Kidney glomerular epithelial cell (primary cell): ENCODE results near the gene SYNM.

Experiments used
- DNase-seq: peaks from one replicate; lab custom pipeline; 2025; lab: John Stamatoyannopoulos, UW

The SYNM gene

DNA sequence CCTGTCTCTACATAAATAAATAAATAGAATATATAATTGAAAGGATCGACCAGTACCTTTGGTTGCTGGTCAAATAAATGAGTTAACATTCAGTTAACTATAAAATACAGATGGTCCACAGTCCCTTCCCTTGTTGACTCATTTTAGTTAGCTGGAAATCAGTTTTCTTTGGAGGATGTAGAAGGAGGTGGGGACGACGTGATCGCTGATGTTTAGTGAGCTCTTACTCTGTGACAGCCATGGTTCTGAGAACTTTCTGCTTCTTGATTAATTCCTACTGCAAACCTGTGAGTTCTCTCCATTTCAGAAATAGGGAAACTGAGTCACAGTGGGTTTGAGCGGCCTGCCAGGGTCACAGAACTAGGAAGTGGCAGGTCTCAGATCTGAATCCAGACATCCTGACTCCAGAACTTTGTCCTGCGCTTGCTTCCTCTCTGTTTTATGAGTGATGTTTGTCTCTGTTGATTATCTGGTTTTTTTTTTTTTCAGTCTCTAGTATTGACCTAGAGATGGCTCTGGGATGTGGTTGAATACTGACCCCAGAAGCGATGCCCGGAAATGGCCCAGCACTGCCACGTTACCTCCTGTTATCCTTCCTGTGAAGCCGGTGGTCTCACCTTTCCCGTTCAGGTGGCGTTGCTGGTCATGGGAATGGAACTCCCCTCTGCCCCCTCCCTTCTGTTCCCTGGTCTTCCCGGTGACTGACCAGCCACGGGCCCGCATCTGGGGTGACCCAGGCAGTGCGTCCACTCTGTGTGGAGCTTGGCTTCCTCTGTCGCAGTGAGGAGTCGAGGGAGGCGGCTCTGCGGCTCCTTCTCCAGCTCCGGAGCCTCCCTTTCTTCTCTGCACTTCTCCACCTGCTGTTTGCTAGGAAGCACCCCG, 18.2 kb downstream of the SYNM start:
- no peak for DNase-seq

DNA sequence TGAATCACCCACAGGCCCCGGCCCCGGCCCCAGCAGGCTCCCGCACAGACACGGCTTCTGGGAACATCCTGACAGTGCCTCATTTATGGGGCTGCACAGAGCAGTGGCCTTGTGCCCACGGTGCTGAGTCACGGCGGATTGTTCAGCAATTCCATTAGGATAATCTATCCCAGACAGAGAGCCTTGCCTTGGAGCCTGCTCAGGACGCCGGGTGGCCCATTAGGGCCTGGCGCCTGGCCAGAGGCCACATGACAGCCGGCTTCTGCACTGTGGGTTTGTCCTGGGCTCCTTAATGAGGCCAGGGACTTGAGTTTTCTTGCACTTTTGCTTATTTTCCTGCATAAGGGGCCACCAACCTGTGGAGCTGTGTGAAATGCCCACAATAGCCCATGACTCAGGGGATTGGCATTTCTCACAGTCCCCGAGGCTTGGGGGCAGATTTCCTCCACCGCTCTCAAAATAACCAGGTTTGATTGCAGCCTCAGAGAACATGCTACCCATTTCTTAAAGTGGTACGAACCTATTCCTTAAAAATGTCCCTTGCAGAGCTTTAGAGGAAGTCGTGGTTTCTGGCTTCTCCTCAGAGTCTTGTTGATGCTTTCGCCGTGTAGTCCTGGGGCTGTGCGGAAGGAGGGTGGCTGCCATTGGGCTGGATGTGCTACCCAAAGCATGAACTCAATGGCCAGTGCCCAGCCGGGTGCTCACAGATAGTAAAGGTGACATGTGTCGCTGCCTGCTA, 19.0 kb downstream of the SYNM start:
- DNase-seq: peak; percentile 97

DNA sequence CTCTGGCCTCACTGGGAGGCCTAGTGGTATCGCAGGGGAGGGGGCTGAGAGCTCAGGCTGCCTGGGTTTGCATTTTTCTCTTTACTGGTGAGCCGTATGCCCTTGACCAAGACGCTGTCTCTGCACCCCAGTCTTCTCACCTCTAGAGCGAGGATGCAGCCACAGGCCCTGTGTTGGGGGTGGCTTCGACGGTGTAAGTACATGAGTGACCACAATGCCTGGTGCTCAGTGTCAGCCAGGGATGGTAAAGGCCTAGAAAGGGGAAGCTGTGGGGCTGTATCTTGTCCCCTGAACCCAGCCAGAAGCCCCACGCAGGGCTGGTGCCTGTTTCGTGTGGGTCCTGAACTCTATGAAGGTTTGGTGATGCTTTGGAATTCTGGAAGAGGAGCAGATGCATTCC, 19.8 kb downstream of the SYNM start:
- no peak for DNase-seq

DNA sequence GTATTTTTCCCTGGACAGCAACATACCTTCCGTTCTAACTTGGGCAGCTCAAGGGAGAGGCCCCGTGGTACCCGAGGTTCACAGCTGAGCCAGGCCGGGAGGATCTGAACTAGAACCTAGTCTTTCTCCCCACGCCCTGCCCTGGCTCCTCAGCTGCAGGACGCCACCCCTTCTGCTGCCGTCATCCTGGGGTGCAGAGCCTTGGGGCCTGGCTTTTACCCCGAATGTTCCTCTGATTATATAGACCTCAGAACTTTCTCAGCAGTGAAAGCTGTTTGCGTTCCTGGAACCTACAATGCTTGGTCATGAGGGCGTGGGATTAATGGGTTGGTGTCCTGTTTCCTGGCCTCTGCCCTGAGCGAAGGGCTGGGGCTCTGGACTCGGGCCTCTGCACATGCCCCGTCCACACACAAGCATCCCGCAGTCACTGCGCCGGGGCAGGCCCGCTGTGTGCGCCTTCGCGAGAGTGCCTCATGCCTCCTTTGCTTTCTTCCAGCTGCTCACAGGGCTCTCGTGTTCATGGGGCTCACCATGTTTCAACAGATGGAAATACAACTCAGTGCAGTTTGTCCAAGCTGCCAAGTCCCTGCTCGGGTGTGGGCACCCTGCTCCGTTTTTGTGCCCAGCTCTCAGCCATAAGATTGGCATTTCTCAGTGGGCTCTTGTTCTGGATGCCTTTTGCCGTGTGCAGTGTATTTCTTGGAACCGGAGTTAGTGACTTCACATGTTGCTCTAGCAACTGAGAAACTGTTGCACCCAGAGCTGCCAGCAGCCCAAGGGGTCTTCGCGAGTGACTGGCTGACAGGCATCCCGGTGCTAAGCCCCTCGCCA, 20.4 kb downstream of the SYNM start:
- no peak for DNase-seq

DNA sequence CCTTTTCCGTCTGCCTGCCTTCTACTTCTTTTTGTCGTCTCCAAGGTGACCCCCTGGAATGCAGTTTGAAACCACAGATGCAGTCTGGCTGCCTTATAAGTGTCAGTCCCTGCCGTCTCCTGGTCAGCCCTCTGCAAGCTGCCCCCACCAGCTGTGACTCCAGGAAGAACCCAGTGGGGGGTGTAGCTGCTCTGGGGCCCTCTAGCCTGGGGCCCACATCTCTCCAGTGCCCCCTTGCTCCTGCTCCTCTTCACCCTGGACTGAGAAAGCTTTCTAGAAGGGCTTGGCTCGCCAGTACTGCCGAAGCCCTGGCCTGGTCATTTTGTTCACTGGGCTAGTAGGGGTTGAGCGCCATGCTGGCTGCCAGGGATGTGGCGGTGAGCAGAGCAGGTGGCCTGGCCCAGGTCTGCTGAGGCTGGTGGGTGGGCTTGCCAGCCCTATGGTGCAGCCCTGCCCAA, 21.3 kb downstream of the SYNM start:
- no peak for DNase-seq

DNA sequence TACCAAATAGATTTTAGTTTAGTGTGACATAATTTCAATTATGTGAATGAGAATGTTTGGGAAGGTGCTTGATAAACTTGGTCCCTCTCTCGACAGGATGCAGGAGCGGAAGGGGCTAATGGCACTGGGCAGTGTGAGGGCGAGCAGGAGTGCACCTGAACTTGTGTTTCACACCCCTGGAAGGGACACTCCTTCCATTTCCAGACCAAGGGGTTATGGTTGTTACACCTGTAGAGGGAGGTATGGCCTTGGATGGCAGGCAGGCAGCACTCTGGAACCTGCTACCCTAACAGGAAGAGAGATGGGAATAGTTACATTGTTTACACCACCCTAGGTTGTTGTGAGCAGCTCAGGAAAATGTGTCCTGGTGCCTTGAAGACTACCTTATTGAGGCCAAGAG, 22.1 kb downstream of the SYNM start:
- no peak for DNase-seq

DNA sequence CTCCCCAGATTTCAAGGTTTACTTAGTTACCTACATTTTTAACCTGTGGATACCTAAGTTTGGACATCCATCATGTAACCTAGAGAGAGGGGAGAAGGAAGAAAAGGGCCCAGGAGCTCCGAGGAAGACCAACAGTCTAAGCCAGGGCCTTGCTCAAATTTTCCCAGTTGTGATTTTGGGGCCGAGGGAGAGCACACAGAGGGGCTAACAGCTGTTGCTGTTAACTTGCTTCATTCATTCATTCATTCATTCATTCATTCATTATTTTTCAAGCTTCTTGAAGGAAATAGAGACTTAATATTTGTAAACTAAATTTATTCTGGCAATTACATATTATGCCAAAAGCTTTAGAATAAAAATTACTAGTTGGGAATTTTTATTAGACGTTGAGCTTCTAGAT, 22.9 kb downstream of the SYNM start:
- DNase-seq: no peak

DNA sequence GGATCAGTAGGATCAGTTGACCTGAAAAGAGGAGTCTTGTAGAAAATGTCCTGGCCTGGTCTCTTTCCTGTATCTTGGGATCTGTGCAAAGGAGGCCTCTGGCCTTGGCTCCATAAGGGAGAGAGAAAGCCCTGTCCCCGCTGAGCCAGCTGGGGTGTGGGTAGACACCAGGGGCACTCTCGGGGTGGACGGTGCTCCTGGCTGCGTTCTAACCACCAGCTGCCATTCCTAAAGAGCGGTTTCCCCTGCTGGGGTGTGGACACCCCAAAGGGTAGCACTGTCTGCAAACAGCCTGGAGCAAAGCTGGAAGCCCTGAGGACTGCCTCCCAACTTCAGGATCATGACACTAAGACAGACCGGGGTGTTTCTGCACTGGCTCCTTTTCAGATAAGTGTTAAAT, 23.5 kb downstream of the SYNM start:
- DNase-seq: no peak

DNA sequence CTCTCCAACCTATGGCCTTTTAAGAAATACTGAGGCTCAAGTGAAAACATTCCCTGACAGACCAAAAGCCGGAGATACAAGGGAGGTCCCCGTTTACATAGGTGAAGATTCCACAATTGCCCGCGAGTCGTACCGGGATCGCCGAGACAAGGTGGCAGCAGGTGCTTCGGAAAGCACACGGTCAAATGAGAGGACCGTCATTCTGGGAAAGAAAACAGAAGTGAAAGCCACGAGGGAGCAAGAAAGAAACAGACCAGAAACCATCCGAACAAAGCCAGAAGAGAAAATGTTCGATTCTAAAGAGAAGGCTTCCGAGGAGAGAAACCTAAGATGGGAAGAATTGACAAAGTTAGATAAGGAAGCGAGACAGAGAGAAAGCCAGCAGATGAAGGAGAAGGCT, 24.8 kb downstream of the SYNM start:
- DNase-seq: no peak

DNA sequence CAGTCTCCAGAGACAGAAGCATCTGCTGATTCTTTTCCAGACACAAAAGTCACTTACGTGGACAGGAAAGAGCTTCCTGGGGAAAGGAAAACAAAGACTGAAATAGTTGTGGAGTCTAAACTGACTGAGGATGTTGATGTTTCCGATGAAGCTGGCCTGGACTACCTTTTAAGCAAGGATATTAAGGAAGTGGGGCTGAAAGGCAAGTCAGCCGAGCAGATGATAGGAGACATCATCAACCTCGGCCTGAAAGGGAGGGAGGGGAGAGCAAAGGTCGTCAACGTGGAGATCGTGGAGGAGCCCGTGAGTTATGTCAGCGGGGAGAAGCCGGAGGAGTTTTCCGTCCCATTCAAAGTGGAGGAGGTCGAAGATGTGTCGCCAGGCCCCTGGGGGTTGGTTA, 25.4 kb downstream of the SYNM start:
- DNase-seq: no peak

DNA sequence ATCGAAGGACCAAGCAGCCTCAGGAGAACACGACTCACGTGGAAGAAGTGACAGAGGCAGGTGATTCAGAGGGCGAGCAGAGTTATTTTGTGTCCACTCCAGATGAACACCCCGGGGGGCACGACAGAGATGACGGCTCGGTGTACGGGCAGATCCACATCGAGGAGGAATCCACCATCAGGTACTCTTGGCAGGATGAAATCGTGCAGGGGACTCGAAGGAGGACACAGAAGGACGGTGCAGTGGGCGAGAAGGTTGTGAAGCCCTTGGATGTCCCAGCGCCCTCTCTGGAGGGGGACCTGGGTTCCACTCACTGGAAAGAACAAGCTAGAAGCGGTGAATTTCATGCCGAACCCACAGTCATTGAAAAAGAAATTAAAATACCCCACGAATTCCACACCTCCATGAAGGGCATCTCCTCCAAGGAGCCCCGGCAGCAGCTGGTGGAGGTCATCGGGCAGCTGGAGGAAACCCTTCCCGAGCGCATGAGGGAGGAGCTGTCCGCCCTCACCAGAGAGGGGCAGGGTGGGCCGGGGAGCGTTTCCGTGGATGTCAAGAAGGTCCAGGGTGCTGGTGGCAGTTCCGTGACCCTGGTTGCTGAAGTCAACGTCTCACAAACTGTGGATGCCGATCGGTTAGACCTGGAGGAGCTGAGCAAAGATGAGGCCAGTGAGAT, 26.0 kb downstream of the SYNM start:
- DNase-seq: no peak

DNA sequence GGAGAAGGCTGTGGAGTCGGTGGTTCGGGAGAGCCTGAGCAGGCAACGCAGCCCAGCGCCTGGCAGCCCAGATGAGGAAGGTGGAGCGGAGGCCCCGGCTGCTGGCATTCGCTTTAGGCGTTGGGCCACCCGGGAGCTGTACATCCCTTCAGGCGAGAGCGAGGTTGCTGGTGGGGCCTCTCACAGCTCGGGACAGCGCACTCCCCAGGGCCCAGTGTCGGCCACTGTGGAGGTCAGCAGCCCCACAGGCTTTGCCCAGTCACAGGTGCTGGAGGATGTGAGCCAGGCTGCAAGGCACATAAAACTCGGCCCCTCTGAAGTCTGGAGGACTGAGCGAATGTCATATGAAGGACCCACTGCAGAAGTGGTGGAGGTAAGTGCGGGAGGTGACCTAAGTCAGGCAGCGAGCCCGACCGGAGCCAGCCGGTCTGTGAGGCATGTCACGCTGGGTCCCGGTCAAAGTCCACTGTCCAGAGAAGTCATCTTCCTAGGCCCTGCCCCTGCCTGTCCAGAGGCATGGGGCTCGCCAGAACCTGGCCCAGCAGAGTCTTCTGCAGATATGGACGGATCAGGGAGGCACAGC, 26.7 kb downstream of the SYNM start:
- no peak for DNase-seq

DNA sequence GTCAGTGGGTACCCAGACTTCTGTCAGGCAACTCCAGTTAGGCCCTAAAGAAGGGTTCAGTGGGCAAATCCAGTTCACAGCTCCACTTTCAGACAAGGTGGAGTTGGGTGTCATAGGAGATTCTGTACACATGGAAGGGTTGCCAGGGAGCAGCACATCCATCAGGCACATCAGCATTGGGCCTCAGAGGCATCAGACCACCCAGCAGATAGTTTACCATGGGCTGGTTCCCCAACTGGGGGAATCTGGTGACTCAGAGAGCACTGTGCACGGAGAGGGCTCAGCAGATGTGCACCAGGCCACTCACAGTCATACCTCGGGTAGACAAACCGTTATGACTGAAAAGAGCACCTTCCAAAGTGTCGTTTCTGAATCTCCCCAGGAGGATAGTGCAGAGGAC, 27.2 kb downstream of the SYNM start:
- no peak for DNase-seq

DNA sequence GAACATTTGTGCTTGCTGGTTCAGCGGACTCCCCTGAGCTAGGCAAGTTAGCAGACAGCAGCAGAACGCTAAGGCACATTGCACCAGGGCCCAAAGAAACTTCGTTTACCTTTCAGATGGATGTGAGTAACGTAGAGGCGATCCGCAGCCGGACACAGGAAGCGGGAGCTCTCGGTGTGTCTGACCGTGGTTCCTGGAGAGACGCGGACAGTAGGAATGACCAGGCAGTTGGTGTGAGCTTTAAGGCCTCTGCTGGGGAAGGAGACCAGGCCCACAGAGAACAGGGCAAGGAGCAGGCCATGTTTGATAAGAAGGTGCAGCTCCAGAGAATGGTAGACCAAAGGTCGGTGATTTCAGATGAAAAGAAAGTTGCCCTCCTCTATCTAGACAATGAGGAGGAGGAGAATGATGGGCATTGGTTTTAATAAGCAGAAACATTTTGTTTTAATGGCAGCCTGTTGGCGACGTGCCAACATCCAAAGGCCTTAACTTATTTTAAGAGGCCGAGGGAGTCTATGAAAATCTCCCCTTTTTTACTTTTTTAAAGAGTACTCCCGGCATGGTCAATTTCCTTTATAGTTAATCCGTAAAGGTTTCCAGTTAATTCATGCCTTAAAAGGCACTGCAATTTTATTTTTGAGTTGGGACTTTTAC, 27.9 kb downstream of the SYNM start:
- DNase-seq: no peak

DNA sequence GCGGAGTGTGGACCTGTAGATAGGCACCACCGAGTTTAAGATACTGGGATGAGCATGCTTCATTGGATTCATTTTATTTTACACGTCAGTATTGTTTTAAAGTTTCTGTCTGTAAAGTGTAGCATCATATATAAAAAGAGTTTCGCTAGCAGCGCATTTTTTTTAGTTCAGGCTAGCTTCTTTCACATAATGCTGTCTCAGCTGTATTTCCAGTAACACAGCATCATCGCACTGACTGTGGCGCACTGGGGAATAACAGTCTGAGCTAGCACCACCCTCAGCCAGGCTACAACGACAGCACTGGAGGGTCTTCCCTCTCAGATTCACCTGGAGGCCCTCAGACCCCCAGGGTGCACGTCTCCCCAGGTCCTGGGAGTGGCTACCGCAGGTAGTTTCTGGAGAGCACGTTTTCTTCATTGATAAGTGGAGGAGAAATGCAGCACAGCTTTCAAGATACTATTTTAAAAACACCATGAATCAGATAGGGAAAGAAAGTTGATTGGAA, 29.5 kb downstream of the SYNM start:
- no peak for DNase-seq

DNA sequence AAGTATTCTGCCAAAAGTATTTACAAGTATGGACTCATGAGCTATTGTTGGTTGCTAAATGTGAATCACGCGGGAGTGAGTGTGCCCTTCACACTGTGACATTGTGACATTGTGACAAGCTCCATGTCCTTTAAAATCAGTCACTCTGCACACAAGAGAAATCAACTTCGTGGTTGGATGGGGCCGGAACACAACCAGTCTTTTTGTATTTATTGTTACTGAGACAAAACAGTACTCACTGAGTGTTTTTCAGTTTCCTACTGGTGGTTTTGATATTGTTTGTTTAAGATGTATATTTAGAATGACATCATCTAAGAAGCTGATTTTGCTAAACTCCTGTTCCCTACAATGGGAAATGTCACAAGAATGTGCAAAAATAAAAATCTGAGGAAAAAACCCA, 30.3 kb downstream of the SYNM start:
- no peak for DNase-seq

DNA sequence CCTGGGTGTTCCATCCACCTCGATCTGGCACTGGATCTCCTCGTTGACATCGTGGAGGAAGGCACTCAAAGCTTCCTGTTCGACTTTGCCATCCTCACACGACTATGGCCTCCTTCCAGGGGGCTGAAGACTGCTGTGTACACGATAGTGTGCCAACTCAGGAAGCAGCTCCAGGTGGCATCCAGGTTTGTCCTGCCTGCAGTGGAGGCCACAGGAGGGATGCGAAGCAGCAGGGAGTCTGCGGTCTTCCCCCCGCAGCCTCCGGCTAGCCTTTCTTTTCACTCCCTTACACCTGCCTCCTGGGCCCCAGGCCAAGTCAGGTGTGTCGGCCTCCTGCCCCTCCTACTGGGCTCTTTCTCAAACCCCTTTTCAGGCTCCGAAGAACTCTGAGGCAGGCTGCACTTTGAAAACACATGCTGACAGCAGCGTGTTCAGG, 32.2 kb downstream of the SYNM start:
- no peak for DNase-seq

DNA sequence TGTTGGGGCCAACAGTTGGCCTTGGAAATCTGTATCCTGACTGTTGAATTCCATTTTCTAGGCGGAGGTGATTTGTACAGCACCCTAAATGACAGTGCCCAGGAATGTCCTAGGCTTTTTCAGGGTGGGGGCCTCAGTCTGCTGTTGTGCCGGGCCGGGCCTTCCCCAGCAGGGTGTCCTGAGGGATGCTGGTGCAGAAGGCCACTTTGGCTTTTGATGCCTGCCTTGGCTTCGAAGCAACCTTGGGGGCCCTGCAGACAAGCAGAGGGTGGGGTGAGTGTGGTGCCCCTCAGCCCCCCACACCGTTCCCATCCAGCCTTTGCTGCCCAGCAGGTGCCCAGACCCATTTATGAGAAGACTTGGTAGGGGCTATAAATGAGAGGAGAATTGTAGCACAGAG, 33.0 kb downstream of the SYNM start:
- DNase-seq: no peak

DNA sequence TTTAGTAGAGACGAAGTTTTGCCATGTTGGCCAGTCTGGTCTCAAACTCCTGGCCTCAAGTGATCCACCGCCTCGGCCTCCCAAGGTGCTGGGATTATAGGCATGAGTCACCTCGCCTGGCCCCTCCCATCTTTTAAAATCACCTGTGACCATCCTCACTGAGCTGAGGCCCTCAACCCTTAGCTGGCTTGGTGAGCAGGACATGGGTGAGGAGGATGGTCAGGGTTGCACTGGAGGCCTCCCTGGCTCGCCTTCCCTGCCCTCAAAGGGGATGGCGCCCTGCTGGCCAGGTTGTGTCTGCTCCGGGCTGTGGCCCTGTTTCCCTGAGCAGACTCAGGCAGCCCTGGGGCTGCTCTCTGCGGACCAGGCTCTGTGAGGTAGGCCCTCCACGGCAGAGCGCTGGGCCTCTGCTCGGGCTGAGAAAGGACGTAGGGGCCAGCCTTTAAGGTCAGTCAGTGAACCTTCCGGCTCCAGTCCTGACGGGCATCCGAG, 33.7 kb downstream of the SYNM start:
- DNase-seq: no peak

DNA sequence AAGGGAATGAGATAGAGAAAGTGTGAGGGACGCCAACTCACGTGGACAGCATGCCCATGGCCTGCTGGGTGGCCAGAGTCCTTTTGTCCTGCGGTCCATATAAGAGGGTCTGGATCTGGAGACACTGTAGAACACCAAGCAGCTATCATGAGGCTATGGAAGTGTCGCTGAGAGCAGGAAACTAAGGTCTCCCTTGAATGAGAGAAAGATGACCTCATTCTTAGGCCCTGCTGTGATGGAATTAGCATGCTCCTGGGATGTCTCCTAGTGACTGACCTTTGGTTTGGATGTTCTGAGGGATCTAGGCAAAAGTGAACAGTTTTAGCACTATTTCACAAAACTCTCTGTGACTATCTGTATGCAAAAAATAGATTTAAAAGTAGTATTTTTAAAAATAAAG, 34.4 kb downstream of the SYNM start:
- no peak for DNase-seq

DNA sequence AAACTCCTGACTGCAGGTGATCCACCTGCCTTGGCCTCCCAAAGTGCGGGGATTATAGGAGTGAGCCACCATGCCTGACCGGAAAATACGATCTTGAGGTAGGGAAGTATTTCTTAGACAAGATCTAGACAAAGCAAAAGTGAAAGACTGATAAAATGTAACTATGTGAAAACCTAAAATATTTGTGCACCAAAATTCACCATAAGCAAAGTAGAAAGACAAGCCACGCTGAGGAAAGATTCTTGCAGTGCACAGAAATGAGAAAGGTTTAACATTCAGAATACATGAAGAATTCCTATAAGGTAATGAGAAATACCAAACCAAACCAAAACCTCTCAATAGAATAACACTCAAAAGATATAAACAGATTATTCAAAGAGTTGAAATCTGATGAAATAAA, 35.7 kb downstream of the SYNM start:
- no peak for DNase-seq
